HEK293 (cell line): ENCODE results near the gene DCAF10.

Experiments
- CTCF ChIP-seq: fragments of 450-650 bp; formaldehyde crosslinking; IDR thresholded peaks from 2 replicates; pipeline ENCODE4 v1.5.1; 2016; ENCODE audit warnings: missing biosample characterization, missing genetic modification characterization
- PATZ1 ChIP-seq: fragments of 450-650 bp; formaldehyde crosslinking; IDR thresholded peaks from 2 replicates; pipeline ENCODE4 v1.5.1; 2016; ENCODE audit warnings: missing biosample characterization, missing genetic modification characterization
- SCRT2 ChIP-seq: fragments of 450-650 bp; formaldehyde crosslinking; IDR thresholded peaks from 2 replicates; pipeline ENCODE4 v1.5.1; 2016; ENCODE audit warnings: missing biosample characterization, missing genetic modification characterization
- ZNF133 ChIP-seq: fragments of 450-650 bp; formaldehyde crosslinking; IDR thresholded peaks from 2 replicates; pipeline ENCODE4 v1.5.1; 2016; ENCODE audit warnings: missing biosample characterization, missing genetic modification characterization
- ZSCAN23 ChIP-seq: fragments of 450-650 bp; formaldehyde crosslinking; IDR thresholded peaks from 2 replicates; pipeline ENCODE4 v1.5.1; 2016; ENCODE audit warnings: missing biosample characterization, missing genetic modification characterization

GRCh38 chr9:37905776-37906175 is 105.2 kb downstream of the DCAF10 start:
- TF ChIP-seq PATZ1 (no peak), ZSCAN23 (tag by site-specific recombination) (no peak), SCRT2 (no peak), CTCF (tag by site-specific recombination) (no peak), ZNF133 (tag by site-specific recombination) (no peak)
